ENCODE results near the gene CYCS. TPM values are rescaled to one million over a fixed set of nuclear protein-coding genes. Genes with fewer than 3 reads are reported as not detected.

The CYCS gene
- total and polyA plus RNA-seq, 12 donors, result 315 to 896 (median 669) TPM

- no peak for DNase-seq
- no peak for TF ChIP-seq CTCF (IDR thresholded peaks at IDR 0.05)
- H3K27ac ChIP-seq, result no peak overlapping the region
- H3K36me3 ChIP-seq, result no peaks in the 10 kb centered on the region
- H3K4me3 ChIP-seq, result no peak overlapping the region
- ATAC-seq, result no peak
- WGBS, 2 donors, result 79 to 86% methylated on average over 4 of the region's 4 CpGs
- peaks cover 0 to 3% (median 0%) of the 10 kb centered on the region in 7 donors for H3K27me3 ChIP-seq
- peaks cover 0 to 6% (median 0%) of the 10 kb centered on the region in 9 donors for H3K4me1 ChIP-seq
- intact Hi-C loops (cut with DNase I), result loop anchor here in 5 of 10 donors (2.0 to 10.0 kb wide), 4 partner anchors 21 to 279 kb away; no protein-coding TSS in a partner anchor
- H3K9me3 ChIP-seq, result peaks cover 0 to 5% (median 0%) of the 10 kb centered on the region in 11 donors
Measured at GRCh38 chr7:25091779-25092178, 33.3 kb downstream of the CYCS start.

- no peak overlapping the region for H3K4me3 ChIP-seq
- peaks cover 0 to 3% (median 0%) of the 10 kb centered on the region in 7 donors for H3K27me3 ChIP-seq
- intact Hi-C loops (cut with DNase I), result loop anchor here in 5 of 10 donors (2.0 to 10.0 kb wide), 4 partner anchors 20 to 279 kb away; no protein-coding TSS in a partner anchor
- no peak for ATAC-seq
- H3K27ac ChIP-seq, result no peak overlapping the region
- DNase-seq, result no peak
- no peaks in the 10 kb centered on the region for H3K36me3 ChIP-seq
- no peak for TF ChIP-seq CTCF (IDR thresholded peaks at IDR 0.05)
- H3K9me3 ChIP-seq, result peaks cover 0 to 5% (median 0%) of the 10 kb centered on the region in 11 donors
- 39 to 50% methylated on average over 1 of the region's 1 CpG for WGBS, 2 donors
- peaks cover 0 to 6% (median 0%) of the 10 kb centered on the region in 9 donors for H3K4me1 ChIP-seq
Measured at GRCh38 chr7:25091176-25091575, 33.9 kb downstream of the CYCS start.

GRCh38 chr7:25090374-25090773, 34.7 kb downstream of the CYCS start:
- ATAC-seq, result no peak
- peaks cover 0 to 6% (median 0%) of the 10 kb centered on the region in 9 donors for H3K4me1 ChIP-seq

GRCh38 chr7:25087855-25088254, 37.2 kb downstream of the CYCS start:
- Histone ChIP-seq H3K36me3 (no peaks in the 10 kb centered on the region), H3K9me3 (no peaks in the 10 kb centered on the region), H3K4me1 (no peaks in the 10 kb centered on the region), H3K27ac (no peak overlapping the region), H3K27me3 (peaks cover 0 to 3% (median 0%) of the 10 kb centered on the region in 7 donors), H3K4me3 (no peak overlapping the region)
- ATAC-seq, result no peak
- DNase-seq, result no peak
- intact Hi-C loops (cut with DNase I), result no loop called here
- no peak for TF ChIP-seq CTCF (IDR thresholded peaks at IDR 0.05)
- 82 to 87% methylated on average over 2 of the region's 2 CpGs for WGBS, 2 donors

More at GRCh38 chr7:25090374-25090773, 34.7 kb downstream of the CYCS start:
- intact Hi-C loops (cut with DNase I), result loop anchor here in 5 of 10 donors (2.0 to 10.0 kb wide), 4 partner anchors 20 to 278 kb away; no protein-coding TSS in a partner anchor
- Histone ChIP-seq H3K4me3 (no peak overlapping the region), H3K27me3 (peaks cover 0 to 3% (median 0%) of the 10 kb centered on the region in 7 donors), H3K9me3 (no peaks in the 10 kb centered on the region), H3K36me3 (no peaks in the 10 kb centered on the region), H3K27ac (no peak overlapping the region)
- no peak for DNase-seq
- WGBS, 2 donors, result 71 to 77% methylated on average over 4 of the region's 4 CpGs
- TF ChIP-seq CTCF (IDR thresholded peaks at IDR 0.05), result no peak

Measured in heart right ventricle (tissue), 16 donors.